Measurements from ENCODE around the gene NUP210. TPM values are rescaled to one million over a fixed set of nuclear protein-coding genes. Genes with fewer than 3 reads are reported as not detected.

NUP210 gene
- total RNA-seq, 1 donor: 0.45 TPM

- DNase-seq (ENCODE audit: low read depth): no peak
- H3K4me3 ChIP-seq (ENCODE audit: low read depth, low read length): no peak overlapping the region
- TF ChIP-seq, protein P1, sequence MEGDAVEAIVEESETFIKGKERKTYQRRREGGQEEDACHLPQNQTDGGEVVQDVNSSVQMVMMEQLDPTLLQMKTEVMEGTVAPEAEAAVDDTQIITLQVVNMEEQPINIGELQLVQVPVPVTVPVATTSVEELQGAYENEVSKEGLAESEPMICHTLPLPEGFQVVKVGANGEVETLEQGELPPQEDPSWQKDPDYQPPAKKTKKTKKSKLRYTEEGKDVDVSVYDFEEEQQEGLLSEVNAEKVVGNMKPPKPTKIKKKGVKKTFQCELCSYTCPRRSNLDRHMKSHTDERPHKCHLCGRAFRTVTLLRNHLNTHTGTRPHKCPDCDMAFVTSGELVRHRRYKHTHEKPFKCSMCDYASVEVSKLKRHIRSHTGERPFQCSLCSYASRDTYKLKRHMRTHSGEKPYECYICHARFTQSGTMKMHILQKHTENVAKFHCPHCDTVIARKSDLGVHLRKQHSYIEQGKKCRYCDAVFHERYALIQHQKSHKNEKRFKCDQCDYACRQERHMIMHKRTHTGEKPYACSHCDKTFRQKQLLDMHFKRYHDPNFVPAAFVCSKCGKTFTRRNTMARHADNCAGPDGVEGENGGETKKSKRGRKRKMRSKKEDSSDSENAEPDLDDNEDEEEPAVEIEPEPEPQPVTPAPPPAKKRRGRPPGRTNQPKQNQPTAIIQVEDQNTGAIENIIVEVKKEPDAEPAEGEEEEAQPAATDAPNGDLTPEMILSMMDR (IDR thresholded peaks at IDR 0.05; ENCODE audit: insufficient read depth, low read length): no peak
These were observed 131.1 kb downstream of the NUP210 start for GRCh38 chr3:13288732-13289718.

GRCh38 chr3:13287833-13288232, 132.3 kb downstream of the NUP210 start:
- TF ChIP-seq, protein P1 (IDR thresholded peaks at IDR 0.05; ENCODE audit: insufficient read depth, low read length): no peak
- H3K4me3 ChIP-seq (ENCODE audit: low read depth, low read length): no peak overlapping the region
- DNase-seq (ENCODE audit: low read depth): no peak

DNA sequence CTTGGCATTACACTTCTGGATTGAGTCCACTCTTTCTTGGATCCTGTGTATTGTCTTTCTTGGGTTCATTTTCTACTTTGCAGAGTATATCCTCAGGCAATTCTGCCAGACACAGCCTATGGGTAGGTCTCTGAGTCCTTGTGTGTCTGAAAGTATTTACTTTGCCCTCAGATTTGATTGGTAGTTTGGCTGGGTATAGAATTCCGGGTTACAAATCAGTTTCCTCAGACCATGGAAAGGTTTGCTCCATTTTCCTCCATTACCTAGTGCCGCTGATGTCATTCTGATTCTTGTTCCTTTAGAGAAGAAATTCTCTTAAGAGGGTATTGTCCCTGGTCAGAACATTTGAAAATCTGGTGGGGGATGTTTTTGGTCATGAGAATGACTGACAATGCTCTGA, 133.2 kb downstream of the NUP210 start:
- TF ChIP-seq, protein P1 (IDR thresholded peaks at IDR 0.05; ENCODE audit: insufficient read depth, low read length): no peak
- peak; percentile 10 for DNase-seq (ENCODE audit: low read depth)

GRCh38 chr3:13285007-13285567, 135.0 kb downstream of the NUP210 start:
- DNase-seq (ENCODE audit: low read depth): no peak
- TF ChIP-seq, protein P1 (IDR thresholded peaks at IDR 0.05; ENCODE audit: insufficient read depth, low read length): no peak
- H3K4me3 ChIP-seq (ENCODE audit: low read depth, low read length): no peak overlapping the region

More for the DNA sequence above, 133.2 kb downstream of the NUP210 start:
- no peak overlapping the region for H3K4me3 ChIP-seq (ENCODE audit: low read depth, low read length)

DNA sequence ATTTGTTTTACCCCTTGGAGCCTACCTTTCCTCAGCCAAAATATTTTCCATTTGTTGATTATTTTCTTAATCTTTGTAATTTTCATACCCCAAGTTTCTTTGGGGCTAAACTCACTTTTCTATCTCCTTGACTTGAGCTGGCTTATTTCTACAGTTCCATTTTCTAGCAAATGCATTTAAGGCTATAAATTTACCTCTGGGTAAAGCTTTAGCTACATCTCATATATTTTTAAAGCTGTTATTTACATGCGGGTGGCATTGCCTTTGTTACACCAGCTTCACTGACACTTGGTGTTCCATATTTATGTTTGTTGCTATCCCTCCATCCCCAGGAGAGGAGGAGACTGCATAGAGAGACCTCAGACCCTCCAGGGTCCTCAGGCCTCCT, 136.3 kb downstream of the NUP210 start:
- no peak overlapping the region for H3K4me3 ChIP-seq (ENCODE audit: low read depth, low read length)
- TF ChIP-seq, protein P1 (IDR thresholded peaks at IDR 0.05; ENCODE audit: insufficient read depth, low read length): no peak
- no peak for DNase-seq (ENCODE audit: low read depth)

- no peak overlapping the region for H3K4me3 ChIP-seq (ENCODE audit: low read depth, low read length)
- TF ChIP-seq, protein P1 (IDR thresholded peaks at IDR 0.05; ENCODE audit: insufficient read depth, low read length): no peak
- DNase-seq (ENCODE audit: low read depth): no peak
These were observed 136.9 kb downstream of the NUP210 start for GRCh38 chr3:13282986-13283876.
